Neural progenitor cell (in vitro differentiated cells): ENCODE results near the gene MAS1. TPM values are rescaled to one million over a fixed set of nuclear protein-coding genes. Genes with fewer than 3 reads are reported as not detected.

Source experiments
- DNase-seq: peaks from one replicate; pipeline ENCODE4 v3.0.0-alpha.2; 2016; ENCODE audit warnings: low spot score
- H2AFZ ChIP-seq: fragments of 200-600 bp; sonication (generic); replicated peaks from 2 replicates; pipeline ENCODE4 v1.6.1; 2016; ENCODE audit warnings: antibody characterized with exemption
- H3F3A ChIP-seq: fragments of 200-600 bp; sonication (generic); 2 replicates; pipeline ENCODE4 v1.6.1; 2016; ENCODE audit warnings: antibody characterized with exemption, low read depth
- H3K27ac ChIP-seq: fragments of 200-600 bp; sonication (generic); 2 replicates; pipeline ENCODE4 v1.5.1; 2016; ENCODE audit warnings: mild to moderate bottlenecking
- H3K27me3 ChIP-seq: fragments of 200-600 bp; sonication (generic); 2 replicates; pipeline ENCODE4 v1.6.1; 2016; ENCODE audit warnings: mild to moderate bottlenecking, moderate library complexity
- H3K36me3 ChIP-seq: fragments of 200-600 bp; sonication (generic); 2 replicates; pipeline ENCODE4 v1.5.1; 2016
- H3K4me1 ChIP-seq: fragments of 200-600 bp; sonication (generic); 2 replicates; pipeline ENCODE4 v1.6.1; 2016; ENCODE audit warnings: mixed run types
- H3K4me2 ChIP-seq: fragments of 200-600 bp; sonication (generic); 2 replicates; pipeline ENCODE4 v1.6.1; 2016
- H3K4me3 ChIP-seq: fragments of 200-600 bp; sonication (generic); 2 replicates; pipeline ENCODE4 v1.5.1; 2016
- H3K79me2 ChIP-seq: fragments of 200-600 bp; sonication (generic); 2 replicates; pipeline ENCODE4 v1.6.1; 2016; ENCODE audit warnings: low read depth
- H3K9ac ChIP-seq: fragments of 200-600 bp; sonication (generic); 2 replicates; pipeline ENCODE4 v1.6.1; 2016
- H3K9me3 ChIP-seq: fragments of 200-600 bp; sonication (generic); 2 replicates; pipeline ENCODE4 v1.5.1; 2016; ENCODE audit warnings: low read depth
- H4K20me1 ChIP-seq: fragments of 200-600 bp; sonication (generic); 2 replicates; pipeline ENCODE4 v1.6.1; 2016; ENCODE audit warnings: low read depth
- H3K27ac Mint-ChIP-seq: 3 replicates; pipeline ENCODE4 v1.8.0; 2021; ENCODE audit warnings: mixed read lengths
- H3K27me3 Mint-ChIP-seq: 2 replicates; pipeline ENCODE4 v1.8.0; 2022; ENCODE audit warnings: low read depth, mild to moderate bottlenecking, inconsistent platforms, moderate library complexity, mixed read lengths; ENCODE audit not compliant: insufficient read depth
- H3K36me3 Mint-ChIP-seq: 3 replicates; pipeline ENCODE4 v1.8.0; 2021; ENCODE audit warnings: mixed read lengths
- H3K4me1 Mint-ChIP-seq: 3 replicates; pipeline ENCODE4 v1.8.0; 2021; ENCODE audit warnings: mixed read lengths
- H3K4me3 Mint-ChIP-seq: 3 replicates; pipeline ENCODE4 v1.8.0; 2021; ENCODE audit warnings: mild to moderate bottlenecking, moderate library complexity, mixed read lengths
- H3K9me3 Mint-ChIP-seq: 3 replicates; pipeline ENCODE4 v1.8.0; 2020; ENCODE audit warnings: mixed read lengths
- CTCF ChIP-seq: fragments of 200-600 bp; sonication (generic); IDR thresholded peaks from 2 replicates; pipeline ENCODE4 v1.5.1; 2017; ENCODE audit warnings: antibody characterized with exemption, mild to moderate bottlenecking
- EZH2 ChIP-seq: fragments of 200-600 bp; sonication (generic); IDR thresholded peaks from 2 replicates; pipeline ENCODE4 v1.6.1; 2017; ENCODE audit warnings: antibody characterized with exemption, mild to moderate bottlenecking, moderate library complexity
- EZH2phosphoT487 ChIP-seq: fragments of 200-600 bp; sonication (generic); IDR thresholded peaks from 2 replicates; pipeline ENCODE4 v1.6.1; 2017; ENCODE audit warnings: antibody characterized with exemption
- total RNA-seq: library from RNA; depleted of rRNA; stranded (reverse); fragments of >200 nt; gene quantifications from 2 replicates; pipeline ENCODE4 v1.2.3, GENCODE V29; 2015; ENCODE audit warnings: low replicate concordance

MAS1 gene
- total RNA-seq, 1 donor from 2014 or later, result not detected

DNA sequence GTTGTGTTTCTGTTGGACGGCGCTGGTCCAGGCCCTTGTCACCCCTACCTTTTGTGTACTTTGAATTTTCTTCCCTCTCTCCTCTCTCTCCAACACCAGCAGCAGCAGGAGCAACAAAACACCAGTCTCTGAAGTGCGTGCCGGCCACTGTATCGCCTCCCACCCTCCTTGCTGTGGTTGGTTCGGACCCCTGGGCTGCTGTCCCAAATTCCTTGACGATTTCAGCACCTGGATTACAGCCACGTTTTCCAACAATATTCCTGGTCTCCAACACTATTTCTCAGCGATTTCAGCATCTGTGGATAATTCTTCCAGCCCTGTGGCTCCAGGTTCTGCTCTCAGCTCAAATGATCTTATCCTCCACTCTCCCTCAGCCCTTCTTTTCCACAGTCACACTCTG, 11.8 kb downstream of the MAS1 start:
- H3K27me3 ChIP-seq, result no peaks in the 10 kb centered on the region
- no peaks in the 10 kb centered on the region for H3K9me3 Mint-ChIP-seq
- no peaks in the 10 kb centered on the region for H3F3A ChIP-seq
- no peak overlapping the region for H3K4me3 Mint-ChIP-seq
- H3K36me3 ChIP-seq, result no peaks in the 10 kb centered on the region
- H3K4me1 Mint-ChIP-seq, result no peaks in the 10 kb centered on the region
- H3K9ac ChIP-seq, result no peak overlapping the region
- no peak overlapping the region for H3K4me3 ChIP-seq
- no peaks in the 10 kb centered on the region for H3K4me1 ChIP-seq
- H4K20me1 ChIP-seq, result no peaks in the 10 kb centered on the region
- TF ChIP-seq EZH2phosphoT487 (no peak), EZH2 (no peak), CTCF (no peak)
- no peak for DNase-seq
- no peak overlapping the region for H3K27ac ChIP-seq
- no peaks in the 10 kb centered on the region for H3K79me2 ChIP-seq
- H3K4me2 ChIP-seq, result no peak overlapping the region
- no peaks in the 10 kb centered on the region for H3K36me3 Mint-ChIP-seq
- peaks cover 4% of the 10 kb centered on the region for H3K27me3 Mint-ChIP-seq
- H3K9me3 ChIP-seq, result no peaks in the 10 kb centered on the region
- H2AFZ ChIP-seq, result no peak overlapping the region
- no peak overlapping the region for H3K27ac Mint-ChIP-seq

- Mint-ChIP-seq H3K27ac (no peak overlapping the region), H3K9me3 (no peaks in the 10 kb centered on the region), H3K4me3 (no peak overlapping the region), H3K36me3 (no peaks in the 10 kb centered on the region), H3K27me3 (peaks cover 3% of the 10 kb centered on the region), H3K4me1 (no peaks in the 10 kb centered on the region)
- no peak for DNase-seq
- H2AFZ ChIP-seq, result no peak overlapping the region
- no peak overlapping the region for H3K4me3 ChIP-seq
- no peak overlapping the region for H3K27ac ChIP-seq
- H3K4me1 ChIP-seq, result no peaks in the 10 kb centered on the region
- H4K20me1 ChIP-seq, result no peaks in the 10 kb centered on the region
- no peaks in the 10 kb centered on the region for H3K9me3 ChIP-seq
- H3F3A ChIP-seq, result no peaks in the 10 kb centered on the region
- no peak overlapping the region for H3K9ac ChIP-seq
- H3K27me3 ChIP-seq, result no peaks in the 10 kb centered on the region
- no peaks in the 10 kb centered on the region for H3K79me2 ChIP-seq
- no peak overlapping the region for H3K4me2 ChIP-seq
- H3K36me3 ChIP-seq, result no peaks in the 10 kb centered on the region
- TF ChIP-seq EZH2, result no peak
- TF ChIP-seq CTCF, result no peak
- no peak for TF ChIP-seq EZH2phosphoT487
Observed at GRCh38 chr6:159904497-159904911, 13.7 kb downstream of the MAS1 start.

DNA sequence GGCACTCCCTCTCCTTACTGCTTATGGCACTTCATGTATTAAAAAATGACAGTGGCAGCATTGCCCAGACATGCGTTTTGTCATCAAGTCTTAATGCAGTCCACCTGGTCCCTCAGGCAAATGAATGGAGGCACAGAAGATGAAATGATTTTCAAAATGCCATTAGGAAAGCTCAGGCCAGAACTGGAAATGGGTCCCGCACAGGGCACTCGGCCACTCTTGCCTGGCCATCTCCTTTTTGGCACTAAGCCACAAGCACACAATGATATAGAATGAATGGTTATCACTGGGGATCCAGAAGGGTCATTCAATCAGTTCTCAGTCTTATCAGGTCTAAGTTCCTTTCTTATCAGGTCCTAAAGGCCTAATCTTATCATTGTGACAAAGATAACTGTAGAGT, 15.6 kb downstream of the MAS1 start:
- Histone ChIP-seq H3K4me1 (no peaks in the 10 kb centered on the region), H3F3A (no peaks in the 10 kb centered on the region), H2AFZ (no peak overlapping the region), H3K27me3 (no peaks in the 10 kb centered on the region), H3K4me2 (no peak overlapping the region), H3K36me3 (no peaks in the 10 kb centered on the region), H3K79me2 (no peaks in the 10 kb centered on the region), H3K4me3 (no peak overlapping the region), H3K9ac (no peak overlapping the region), H4K20me1 (no peaks in the 10 kb centered on the region), H3K27ac (no peak overlapping the region), H3K9me3 (no peaks in the 10 kb centered on the region)
- no peaks in the 10 kb centered on the region for H3K9me3 Mint-ChIP-seq
- no peak overlapping the region for H3K4me3 Mint-ChIP-seq
- no peak for DNase-seq
- H3K27me3 Mint-ChIP-seq, result peaks cover 2% of the 10 kb centered on the region
- TF ChIP-seq EZH2, result no peak
- no peaks in the 10 kb centered on the region for H3K36me3 Mint-ChIP-seq
- no peaks in the 10 kb centered on the region for H3K4me1 Mint-ChIP-seq
- H3K27ac Mint-ChIP-seq, result no peak overlapping the region

GRCh38 chr6:159908535-159908934, 17.7 kb downstream of the MAS1 start:
- TF ChIP-seq EZH2 (no peak), CTCF (no peak), EZH2phosphoT487 (no peak)
- H3K79me2 ChIP-seq, result no peaks in the 10 kb centered on the region
- H3K9ac ChIP-seq, result no peak overlapping the region
- Mint-ChIP-seq H3K27me3 (peaks cover 4% of the 10 kb centered on the region), H3K27ac (no peak overlapping the region), H3K36me3 (no peaks in the 10 kb centered on the region), H3K4me1 (no peaks in the 10 kb centered on the region), H3K9me3 (no peaks in the 10 kb centered on the region), H3K4me3 (no peak overlapping the region)
- no peak overlapping the region for H2AFZ ChIP-seq
- H3K27me3 ChIP-seq, result no peaks in the 10 kb centered on the region
- DNase-seq, result no peak
- no peaks in the 10 kb centered on the region for H3K4me1 ChIP-seq
- no peaks in the 10 kb centered on the region for H4K20me1 ChIP-seq
- H3K36me3 ChIP-seq, result no peaks in the 10 kb centered on the region
- no peaks in the 10 kb centered on the region for H3F3A ChIP-seq
- H3K9me3 ChIP-seq, result no peaks in the 10 kb centered on the region
- H3K27ac ChIP-seq, result no peak overlapping the region
- no peak overlapping the region for H3K4me2 ChIP-seq
- H3K4me3 ChIP-seq, result no peak overlapping the region
